GM12878 (cell line): ENCODE measurements around the gene RTP3. TPM values are rescaled to one million over a fixed set of nuclear protein-coding genes. Genes with fewer than 3 reads are reported as not detected.

Experiments used
- BACH1 ChIP-seq: fragments of 450-650 bp; IDR thresholded peaks from 2 replicates; pipeline ENCODE4 v1.6.1; 2017; ENCODE audit warnings: mild to moderate bottlenecking, borderline replicate concordance
- BCL11A ChIP-seq: IDR thresholded peaks from 2 replicates; pipeline ENCODE4 v1.6.1; 2011; ENCODE audit warnings: low read depth, low read length
- CBX5 ChIP-seq: sonication (generic); IDR thresholded peaks from 2 replicates; pipeline ENCODE4 v1.6.1; 2016; ENCODE audit warnings: low read depth, moderate library complexity, mild to moderate bottlenecking, inconsistent platforms
- CUX1 ChIP-seq: IDR thresholded peaks from 2 replicates; pipeline ENCODE4 v1.6.1; 2012; ENCODE audit warnings: improper control_type of control experiment, low read depth, low read length; ENCODE audit not compliant: insufficient replicate concordance
- FOXM1 ChIP-seq: IDR thresholded peaks from 2 replicates; pipeline ENCODE4 v1.6.1; 2012; ENCODE audit warnings: low read depth, mild to moderate bottlenecking, inconsistent platforms, low read length, moderate library complexity
- HDAC6 ChIP-seq: fragments of 200-600 bp; sonication (generic); IDR thresholded peaks from one replicate; pipeline ENCODE4 v1.8.0; 2017; ENCODE audit warnings: antibody characterized with exemption; ENCODE audit not compliant: unreplicated experiment
- NFYB ChIP-seq: IDR thresholded peaks from 2 replicates; pipeline ENCODE4 v1.6.1; 2011; ENCODE audit warnings: low read depth, mild to moderate bottlenecking, low read length, improper control_type of control experiment, moderate library complexity; ENCODE audit not compliant: insufficient read depth
- PAX5 ChIP-seq: IDR thresholded peaks from 2 replicates; pipeline ENCODE4 v1.6.1; 2011; ENCODE audit warnings: low read depth, low read length, borderline replicate concordance
- RAD21 ChIP-seq: IDR thresholded peaks from 2 replicates; pipeline ENCODE4 v1.6.1; 2011; ENCODE audit warnings: mild to moderate bottlenecking, low read depth, low read length, moderate library complexity; ENCODE audit not compliant: insufficient read depth
- RB1 ChIP-seq: fragments of 450-650 bp; formaldehyde crosslinking; IDR thresholded peaks from 2 replicates; pipeline ENCODE4 v1.6.1; 2017; ENCODE audit warnings: mild to moderate bottlenecking, borderline replicate concordance
- REST ChIP-seq: IDR thresholded peaks from 2 replicates; pipeline ENCODE4 v1.6.1; 2012; ENCODE audit warnings: mild to moderate bottlenecking, low read depth, low read length
- SMAD1 ChIP-seq: fragments of 450-650 bp; IDR thresholded peaks from 2 replicates; pipeline ENCODE4 v1.6.1; 2018; ENCODE audit warnings: mild to moderate bottlenecking, low read depth; ENCODE audit not compliant: partially characterized antibody
- SREBF1 ChIP-seq: IDR thresholded peaks from 2 replicates; pipeline ENCODE4 v1.6.1; 2012; ENCODE audit warnings: mild to moderate bottlenecking, low read length
- TBL1XR1 ChIP-seq: IDR thresholded peaks from 2 replicates; pipeline ENCODE4 v1.6.1; 2012; ENCODE audit warnings: low read depth, low read length, improper control_type of control experiment
- YY1 ChIP-seq: IDR thresholded peaks from 2 replicates; pipeline ENCODE4 v1.6.1; 2011; ENCODE audit warnings: low read depth, mild to moderate bottlenecking, low read length
- ZNF622 ChIP-seq: fragments of 450-650 bp; IDR thresholded peaks from 2 replicates; pipeline ENCODE4 v1.6.1; 2017; ENCODE audit warnings: mild to moderate bottlenecking, inconsistent platforms
- polyA plus RNA-seq, 11 experiments: library from polyadenylated mRNA; depleted of rRNA in 4 of 11; unstranded in 6 of 11; stranded (reverse) in 5 of 11; fragments of >200 nt; fragmentation: Nextera tagmentation in 4 of 11; fragmentation: Illumina TruSeq in 1 of 11; extraction: Ambion mirVana in 4 of 11; extraction: Trizol in 1 of 11; gene quantifications; 1 replicate in 1 of 11; 2 replicates in 10 of 11; pipeline versions ENCODE4 v1.2.1 to v1.2.3, GENCODE V29; 2011 to 2016; ENCODE audit warnings: inconsistent platforms in 2 of 11, missing spikeins in 2 of 11, low read depth in 1 of 11
- total RNA-seq, 4 experiments: library from RNA; depleted of rRNA in 3 of 4; stranded (reverse); fragments of >200 nt in 3 of 4; fragmentation: Illumina TruSeq in 1 of 4; extraction: Trizol in 1 of 4; gene quantifications; 2 replicates each; pipeline versions ENCODE4 v1.2.1 to v1.2.3, GENCODE V29; 2013 to 2021
- TF ChIP-seq, protein P1 (sequence below): fragments of 450-650 bp; IDR thresholded peaks from 2 replicates; pipeline ENCODE4 v1.6.1; 2017; ENCODE audit warnings: mild to moderate bottlenecking, low read depth, inconsistent platforms; ENCODE audit not compliant: poor library complexity, severe bottlenecking
- TF ChIP-seq, protein P2 (sequence below): IDR thresholded peaks from 2 replicates; pipeline ENCODE4 v1.6.1; 2012; ENCODE audit warnings: low read length, inconsistent platforms

RTP3 gene
- total and polyA plus RNA-seq, 10 of the 15 experiments (the other 5 are each of a cell fraction or from before 2014, with no cell fraction given) = 0.06 TPM; not detected in 9

DNA sequence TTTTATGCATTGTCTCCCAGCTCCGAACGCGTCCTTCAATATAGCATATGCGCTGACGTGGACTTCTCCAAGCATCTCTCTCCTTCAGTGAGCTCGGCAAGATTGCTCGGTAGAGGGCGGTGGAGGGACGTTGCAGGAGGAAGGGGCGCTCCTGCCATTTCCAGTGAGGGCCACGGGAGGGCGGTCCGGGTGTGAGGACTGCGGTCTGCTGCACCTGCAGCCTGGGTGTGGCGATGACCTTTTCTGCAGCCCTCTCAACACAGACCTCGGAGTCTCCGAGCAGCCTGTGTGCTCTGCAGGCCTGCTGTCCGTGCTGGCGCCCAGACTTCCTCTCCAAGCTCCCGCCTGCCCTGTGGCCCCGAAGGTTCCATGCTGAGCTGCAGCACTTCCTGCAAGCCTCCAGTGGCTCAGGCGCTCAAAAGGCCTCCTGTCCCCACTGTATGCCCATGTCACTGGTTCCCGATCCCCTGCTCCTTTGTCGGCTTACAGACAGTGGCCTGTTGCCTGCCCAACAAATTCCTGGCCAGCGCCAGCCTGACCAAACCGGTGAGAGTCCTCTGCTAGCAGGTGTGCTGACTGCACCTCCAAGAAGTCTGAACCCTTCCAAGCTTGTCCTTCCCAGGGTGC lies 8.9 kb upstream of the RTP3 start (continued):
- TF ChIP-seq CUX1 (no peak), RB1 (peak; percentile 94; the same call in 1 of the 2 replicates), BACH1 (no peak), TBL1XR1 (peak; percentile 69), RAD21 (peak; percentile 100), ZNF622 (no peak), REST (no peak), SREBF1 (no peak), PAX5 (peak; percentile 93; the same call in 1 of the 2 replicates), FOXM1 (0 out of 2 replicates have a peak, but pooled peaks have one; percentile 33), SMAD1 (no peak), YY1 (peak; percentile 89), NFYB (no peak), CBX5 (no peak), BCL11A (0 out of 2 replicates have a peak, but pooled peaks have one; percentile 25), HDAC6 (no peak)
- TF ChIP-seq, protein P1, sequence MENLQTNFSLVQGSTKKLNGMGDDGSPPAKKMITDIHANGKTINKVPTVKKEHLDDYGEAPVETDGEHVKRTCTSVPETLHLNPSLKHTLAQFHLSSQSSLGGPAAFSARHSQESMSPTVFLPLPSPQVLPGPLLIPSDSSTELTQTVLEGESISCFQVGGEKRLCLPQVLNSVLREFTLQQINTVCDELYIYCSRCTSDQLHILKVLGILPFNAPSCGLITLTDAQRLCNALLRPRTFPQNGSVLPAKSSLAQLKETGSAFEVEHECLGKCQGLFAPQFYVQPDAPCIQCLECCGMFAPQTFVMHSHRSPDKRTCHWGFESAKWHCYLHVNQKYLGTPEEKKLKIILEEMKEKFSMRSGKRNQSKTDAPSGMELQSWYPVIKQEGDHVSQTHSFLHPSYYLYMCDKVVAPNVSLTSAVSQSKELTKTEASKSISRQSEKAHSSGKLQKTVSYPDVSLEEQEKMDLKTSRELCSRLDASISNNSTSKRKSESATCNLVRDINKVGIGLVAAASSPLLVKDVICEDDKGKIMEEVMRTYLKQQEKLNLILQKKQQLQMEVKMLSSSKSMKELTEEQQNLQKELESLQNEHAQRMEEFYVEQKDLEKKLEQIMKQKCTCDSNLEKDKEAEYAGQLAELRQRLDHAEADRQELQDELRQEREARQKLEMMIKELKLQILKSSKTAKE = peak; percentile 46
- TF ChIP-seq, protein P2, sequence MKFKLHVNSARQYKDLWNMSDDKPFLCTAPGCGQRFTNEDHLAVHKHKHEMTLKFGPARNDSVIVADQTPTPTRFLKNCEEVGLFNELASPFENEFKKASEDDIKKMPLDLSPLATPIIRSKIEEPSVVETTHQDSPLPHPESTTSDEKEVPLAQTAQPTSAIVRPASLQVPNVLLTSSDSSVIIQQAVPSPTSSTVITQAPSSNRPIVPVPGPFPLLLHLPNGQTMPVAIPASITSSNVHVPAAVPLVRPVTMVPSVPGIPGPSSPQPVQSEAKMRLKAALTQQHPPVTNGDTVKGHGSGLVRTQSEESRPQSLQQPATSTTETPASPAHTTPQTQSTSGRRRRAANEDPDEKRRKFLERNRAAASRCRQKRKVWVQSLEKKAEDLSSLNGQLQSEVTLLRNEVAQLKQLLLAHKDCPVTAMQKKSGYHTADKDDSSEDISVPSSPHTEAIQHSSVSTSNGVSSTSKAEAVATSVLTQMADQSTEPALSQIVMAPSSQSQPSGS = no peak
